PC-3 (cell line): Measurements from ENCODE around the gene MIF4GD.

Experiments used
- CTCF ChIP-seq: fragments of 300-600 bp; sonication (generic); conservative IDR thresholded peaks from 2 replicates; pipeline ENCODE4 v1.5.1; 2017; ENCODE audit warnings: antibody characterized with exemption, low read depth, mild to moderate bottlenecking, low read length
- EZH2phosphoT487 ChIP-seq: fragments of 300-600 bp; sonication (generic); IDR thresholded peaks from 2 replicates; pipeline ENCODE4 v1.6.1; 2018; ENCODE audit warnings: mild to moderate bottlenecking, antibody characterized with exemption, low read length, borderline replicate concordance

- peak; percentile 98 for TF ChIP-seq CTCF
- no peak for TF ChIP-seq EZH2phosphoT487
These were observed 30.5 kb downstream of the MIF4GD start for GRCh38 chr17:75240394-75241142.
